Thoracic aorta (tissue), 2 donors: ENCODE data around the gene XPOT. TPM values are rescaled to one million over a fixed set of nuclear protein-coding genes. Genes with fewer than 3 reads are reported as not detected.

Experiments used
- ATAC-seq: fragments of 150-250 bp; one replicate; pipeline ENCODE4 v1.8.0; 2017; ENCODE audit warnings: low read depth; ENCODE audit not compliant: insufficient number of reproducible peaks, low FRiP score
- DNase-seq: peaks from one replicate; pipeline ENCODE4 v3.0.0-alpha.2; 2020; ENCODE audit warnings: low spot score
- H3K27ac ChIP-seq, 2 donors: fragments of 200-600 bp; sonication (generic); 1 replicate in 1 of 2; 2 replicates in 1 of 2; pipeline ENCODE4 v1.5.1; 2016; ENCODE audit warnings: mild to moderate bottlenecking in 2 of 2, moderate library complexity in 2 of 2
- H3K27me3 ChIP-seq: fragments of 200-600 bp; sonication (generic); replicated peaks from 2 replicates; pipeline ENCODE4 v1.6.0; 2016; ENCODE audit warnings: mild to moderate bottlenecking; ENCODE audit not compliant: insufficient read depth
- H3K36me3 ChIP-seq: fragments of 200-600 bp; sonication (generic); one replicate; pipeline ENCODE4 v1.5.1; 2016
- H3K4me1 ChIP-seq, 2 donors: fragments of 200-600 bp; sonication (generic); 1 replicate in 1 of 2; 2 replicates in 1 of 2; pipeline versions ENCODE4 v1.5.1 to v1.6.0; 2016; ENCODE audit warnings: low read depth in 2 of 2, mild to moderate bottlenecking in 1 of 2; ENCODE audit not compliant: control insufficient read depth in 1 of 2
- H3K4me3 ChIP-seq: fragments of 200-600 bp; sonication (generic); 2 replicates; pipeline ENCODE4 v1.5.1; 2016; ENCODE audit warnings: mild to moderate bottlenecking
- H3K9me3 ChIP-seq: fragments of 200-600 bp; sonication (generic); 2 replicates; pipeline ENCODE4 v1.5.1; 2016
- total RNA-seq, 2 donors: library from RNA; depleted of rRNA; stranded (reverse); fragments of >200 nt; gene quantifications; one replicate each; pipeline versions ENCODE4 v1.1.0 to v1.2.3, GENCODE V29; 2016
- TF ChIP-seq, protein P1 (sequence below): fragments of 200-600 bp; sonication (generic); IDR thresholded peaks from one replicate; pipeline ENCODE4 v1.5.1; 2019; ENCODE audit warnings: antibody characterized with exemption

Gene XPOT
- total RNA-seq, 2 donors from 2014 or later = 50.1 to 53.0 TPM

GRCh38 chr12:64473176-64473575, 69.0 kb downstream of the XPOT start:
- Histone ChIP-seq H3K4me3 (no peak overlapping the region), H3K9me3 (peaks cover 10% of the 10 kb centered on the region), H3K4me1 (peaks cover 0 to 6% of the 10 kb centered on the region in 2 donors), H3K36me3 (peaks cover 43% of the 10 kb centered on the region), H3K27ac (no peak overlapping the region), H3K27me3 (no peaks in the 10 kb centered on the region)
- ATAC-seq = no peak
- DNase-seq = no peak
- TF ChIP-seq, protein P1, sequence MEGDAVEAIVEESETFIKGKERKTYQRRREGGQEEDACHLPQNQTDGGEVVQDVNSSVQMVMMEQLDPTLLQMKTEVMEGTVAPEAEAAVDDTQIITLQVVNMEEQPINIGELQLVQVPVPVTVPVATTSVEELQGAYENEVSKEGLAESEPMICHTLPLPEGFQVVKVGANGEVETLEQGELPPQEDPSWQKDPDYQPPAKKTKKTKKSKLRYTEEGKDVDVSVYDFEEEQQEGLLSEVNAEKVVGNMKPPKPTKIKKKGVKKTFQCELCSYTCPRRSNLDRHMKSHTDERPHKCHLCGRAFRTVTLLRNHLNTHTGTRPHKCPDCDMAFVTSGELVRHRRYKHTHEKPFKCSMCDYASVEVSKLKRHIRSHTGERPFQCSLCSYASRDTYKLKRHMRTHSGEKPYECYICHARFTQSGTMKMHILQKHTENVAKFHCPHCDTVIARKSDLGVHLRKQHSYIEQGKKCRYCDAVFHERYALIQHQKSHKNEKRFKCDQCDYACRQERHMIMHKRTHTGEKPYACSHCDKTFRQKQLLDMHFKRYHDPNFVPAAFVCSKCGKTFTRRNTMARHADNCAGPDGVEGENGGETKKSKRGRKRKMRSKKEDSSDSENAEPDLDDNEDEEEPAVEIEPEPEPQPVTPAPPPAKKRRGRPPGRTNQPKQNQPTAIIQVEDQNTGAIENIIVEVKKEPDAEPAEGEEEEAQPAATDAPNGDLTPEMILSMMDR = no peak

DNA sequence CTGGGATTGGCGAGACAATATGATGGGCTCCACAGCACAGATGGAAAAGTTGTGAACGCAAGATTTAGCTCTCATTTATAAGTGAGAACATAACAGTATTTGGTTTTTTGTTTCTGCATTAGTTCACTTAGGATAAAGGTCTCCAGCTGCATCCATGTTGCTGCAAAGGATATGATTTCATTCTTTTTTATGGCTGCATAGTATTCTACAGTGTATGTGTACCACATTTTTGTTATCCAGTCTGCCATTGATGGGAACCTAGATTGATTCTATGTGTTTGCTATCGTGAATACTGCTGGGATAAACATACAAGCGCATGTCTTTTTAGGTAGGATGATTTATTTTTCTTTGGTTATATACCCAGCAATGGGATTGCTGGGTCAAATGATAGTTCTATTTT, 71.3 kb downstream of the XPOT start:
- DNase-seq (no peak), ATAC-seq (no peak)
- Histone ChIP-seq H3K27me3 (no peaks in the 10 kb centered on the region), H3K36me3 (peaks cover 29% of the 10 kb centered on the region), H3K9me3 (peaks cover 10% of the 10 kb centered on the region), H3K4me1 (no peaks in the 10 kb centered on the region), H3K27ac (no peak overlapping the region), H3K4me3 (no peak overlapping the region)
- TF ChIP-seq, protein P1 = no peak

DNA sequence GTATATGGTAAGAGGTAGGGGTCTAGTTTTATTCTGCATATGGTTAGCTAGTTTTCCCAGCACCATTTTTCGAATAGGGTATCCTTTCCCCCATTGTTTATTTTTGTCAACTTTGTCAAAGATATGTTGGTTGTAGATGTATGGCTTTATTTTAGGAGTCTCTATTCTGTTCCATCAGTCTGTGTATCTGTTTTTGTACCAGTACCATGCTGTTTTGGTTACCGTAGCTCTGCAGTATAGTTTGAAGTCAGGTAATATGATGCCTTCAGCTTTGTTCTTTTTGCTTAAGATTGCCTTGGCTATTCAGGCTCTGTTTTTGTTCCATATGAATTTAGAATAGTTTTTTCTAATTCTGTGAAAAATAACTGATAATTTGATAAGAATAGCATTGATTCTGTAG, 72.7 kb downstream of the XPOT start:
- H3K36me3 ChIP-seq = peaks cover 25% of the 10 kb centered on the region
- ATAC-seq = no peak

GRCh38 chr12:64478661-64479060, 74.5 kb downstream of the XPOT start:
- Histone ChIP-seq H3K4me3 (no peak overlapping the region), H3K4me1 (no peaks in the 10 kb centered on the region), H3K27ac (no peak overlapping the region), H3K9me3 (peaks cover 10% of the 10 kb centered on the region), H3K36me3 (peaks cover 25% of the 10 kb centered on the region), H3K27me3 (no peaks in the 10 kb centered on the region)
- DNase-seq (no peak), ATAC-seq (no peak)
- TF ChIP-seq, protein P1 = no peak

More for the DNA sequence above, 72.7 kb downstream of the XPOT start:
- Histone ChIP-seq H3K9me3 (peaks cover 10% of the 10 kb centered on the region), H3K4me1 (no peaks in the 10 kb centered on the region), H3K4me3 (no peak overlapping the region), H3K27me3 (no peaks in the 10 kb centered on the region), H3K27ac (no peak overlapping the region)
- DNase-seq = no peak
- TF ChIP-seq, protein P1 = no peak

DNA sequence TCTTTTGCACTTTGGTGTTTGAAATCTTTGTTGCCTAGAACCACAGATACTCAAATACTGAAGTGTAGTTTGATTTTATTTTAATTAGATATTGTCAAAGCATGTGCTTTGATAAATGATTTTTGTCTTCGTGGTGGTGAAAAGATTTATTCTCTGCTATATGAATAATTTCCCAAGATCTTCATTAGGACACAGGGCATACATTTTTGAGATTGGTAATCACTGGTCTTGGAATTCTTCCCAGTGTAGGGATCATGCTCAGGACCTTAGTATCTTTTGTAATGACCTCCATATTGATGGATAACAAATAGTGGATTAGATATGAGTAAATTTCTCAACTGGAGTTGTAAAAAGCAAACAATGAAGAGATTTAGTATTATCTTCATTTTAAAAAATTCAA, 76.0 kb downstream of the XPOT start:
- DNase-seq (no peak), ATAC-seq (no peak)
- peaks cover 23% of the 10 kb centered on the region for H3K36me3 ChIP-seq
- H3K27ac ChIP-seq = no peak overlapping the region
- no peak overlapping the region for H3K4me3 ChIP-seq
- H3K4me1 ChIP-seq = no peaks in the 10 kb centered on the region
- TF ChIP-seq, protein P1 = no peak
- no peaks in the 10 kb centered on the region for H3K27me3 ChIP-seq
- peaks cover 10% of the 10 kb centered on the region for H3K9me3 ChIP-seq
